HEK293 (cell line): ENCODE measurements around the gene CARD8.

Experiments used
- ATF2 ChIP-seq: fragments of 450-650 bp; formaldehyde crosslinking; IDR thresholded peaks from 2 replicates; pipeline ENCODE4 v1.5.1; 2016; ENCODE audit warnings: missing biosample characterization, missing genetic modification characterization, low read depth
- GLI2 ChIP-seq: fragments of 450-650 bp; formaldehyde crosslinking; IDR thresholded peaks from 2 replicates; pipeline ENCODE4; 2017; ENCODE audit warnings: missing biosample characterization, missing genetic modification characterization, low read depth, borderline replicate concordance
- KLF10 ChIP-seq: fragments of 450-650 bp; IDR thresholded peaks from 2 replicates; pipeline ENCODE4 v1.5.1; 2018; ENCODE audit warnings: missing biosample characterization, mild to moderate bottlenecking, missing genetic modification characterization
- KLF17 ChIP-seq: fragments of 450-650 bp; formaldehyde crosslinking; IDR thresholded peaks from 2 replicates; pipeline ENCODE4 v1.5.1; 2016; ENCODE audit warnings: missing biosample characterization, missing genetic modification characterization
- PRDM2 ChIP-seq: fragments of 450-650 bp; formaldehyde crosslinking; IDR thresholded peaks from 2 replicates; pipeline ENCODE4 v1.5.1; 2016; ENCODE audit warnings: missing biosample characterization, missing genetic modification characterization, borderline replicate concordance
- RBAK ChIP-seq: fragments of 450-650 bp; formaldehyde crosslinking; IDR thresholded peaks from 2 replicates; pipeline ENCODE4 v1.5.1; 2016; ENCODE audit warnings: missing biosample characterization, missing genetic modification characterization
- SCRT1 ChIP-seq: fragments of 450-650 bp; formaldehyde crosslinking; IDR thresholded peaks from 2 replicates; pipeline ENCODE4 v1.5.1; 2016; ENCODE audit warnings: missing biosample characterization, missing genetic modification characterization, borderline replicate concordance
- SETDB1 ChIP-seq: IDR thresholded peaks from one replicate; pipeline ENCODE4 v1.6.1; 2017; ENCODE audit warnings: mild to moderate bottlenecking, low read length, moderate library complexity, mixed read lengths; ENCODE audit not compliant: insufficient read length
- TCF7L2 ChIP-seq: IDR thresholded peaks from 2 replicates; pipeline ENCODE4 v1.6.1; 2011; ENCODE audit warnings: low read depth, mild to moderate bottlenecking, inconsistent platforms, low read length, moderate library complexity, borderline replicate concordance
- TSHZ1 ChIP-seq: fragments of 450-650 bp; formaldehyde crosslinking; IDR thresholded peaks from 2 replicates; pipeline ENCODE4 v1.5.1; 2016; ENCODE audit warnings: missing biosample characterization, missing genetic modification characterization, borderline replicate concordance
- ZBTB48 ChIP-seq: fragments of 450-650 bp; formaldehyde crosslinking; IDR thresholded peaks from 2 replicates; pipeline ENCODE4 v1.5.1; 2016; ENCODE audit warnings: missing biosample characterization, missing genetic modification characterization
- ZNF10 ChIP-seq: fragments of 450-650 bp; formaldehyde crosslinking; IDR thresholded peaks from 2 replicates; pipeline ENCODE4 v1.5.1; 2017; ENCODE audit warnings: missing biosample characterization, missing genetic modification characterization
- ZNF112 ChIP-seq: fragments of 450-650 bp; formaldehyde crosslinking; IDR thresholded peaks from 2 replicates; pipeline ENCODE4 v1.5.0; 2017; ENCODE audit warnings: missing biosample characterization, missing genetic modification characterization
- ZNF114 ChIP-seq: fragments of 450-650 bp; formaldehyde crosslinking; IDR thresholded peaks from 2 replicates; pipeline ENCODE4 v1.5.0; 2017; ENCODE audit warnings: missing biosample characterization, missing genetic modification characterization
- ZNF19 ChIP-seq: fragments of 450-650 bp; formaldehyde crosslinking; IDR thresholded peaks from 2 replicates; pipeline ENCODE4; 2016; ENCODE audit warnings: missing biosample characterization, missing genetic modification characterization, low read depth
- ZNF214 ChIP-seq: fragments of 450-650 bp; formaldehyde crosslinking; IDR thresholded peaks from 2 replicates; pipeline ENCODE4 v1.5.1; 2017; ENCODE audit warnings: missing biosample characterization, mild to moderate bottlenecking, missing genetic modification characterization, borderline replicate concordance
- ZNF26 ChIP-seq: fragments of 450-650 bp; formaldehyde crosslinking; IDR thresholded peaks from 2 replicates; pipeline ENCODE4 v1.5.1; 2016; ENCODE audit warnings: missing biosample characterization, missing genetic modification characterization
- ZNF311 ChIP-seq: fragments of 450-650 bp; formaldehyde crosslinking; IDR thresholded peaks from 2 replicates; pipeline ENCODE4 v1.5.1; 2017; ENCODE audit warnings: missing biosample characterization, missing genetic modification characterization, borderline replicate concordance
- ZNF354C ChIP-seq: fragments of 450-650 bp; formaldehyde crosslinking; IDR thresholded peaks from 2 replicates; pipeline ENCODE4 v1.5.1; 2016; ENCODE audit warnings: missing biosample characterization, missing genetic modification characterization, low read depth, borderline replicate concordance
- ZNF391 ChIP-seq: fragments of 450-650 bp; formaldehyde crosslinking; IDR thresholded peaks from 2 replicates; pipeline ENCODE4 v1.5.1; 2016; ENCODE audit warnings: low read depth, missing biosample characterization, missing genetic modification characterization, borderline replicate concordance
- ZNF423 ChIP-seq: fragments of 450-650 bp; formaldehyde crosslinking; IDR thresholded peaks from 2 replicates; pipeline ENCODE4 v1.5.1; 2016; ENCODE audit warnings: missing biosample characterization, missing genetic modification characterization
- ZNF529 ChIP-seq: fragments of 450-650 bp; formaldehyde crosslinking; IDR thresholded peaks from 2 replicates; pipeline ENCODE4 v1.5.1; 2017; ENCODE audit warnings: missing genetic modification characterization, missing biosample characterization; ENCODE audit not compliant: insufficient replicate concordance
- ZNF558 ChIP-seq: fragments of 450-650 bp; formaldehyde crosslinking; IDR thresholded peaks from 2 replicates; pipeline ENCODE4 v1.5.1; 2016; ENCODE audit warnings: missing biosample characterization, missing genetic modification characterization
- ZNF560 ChIP-seq: fragments of 450-650 bp; formaldehyde crosslinking; IDR thresholded peaks from 2 replicates; pipeline ENCODE4 v1.5.1; 2017; ENCODE audit warnings: missing biosample characterization, missing genetic modification characterization, borderline replicate concordance
- ZNF629 ChIP-seq: fragments of 450-650 bp; formaldehyde crosslinking; IDR thresholded peaks from 2 replicates; pipeline ENCODE4 v1.5.1; 2017; ENCODE audit warnings: missing biosample characterization, missing genetic modification characterization
- ZNF843 ChIP-seq: fragments of 450-650 bp; formaldehyde crosslinking; IDR thresholded peaks from 2 replicates; pipeline ENCODE4 v1.5.1; 2016; ENCODE audit warnings: missing biosample characterization, missing genetic modification characterization

Gene CARD8

GRCh38 chr19:48170817-48171347 is 84.8 kb downstream of the CARD8 start (continued):
- no peak for TF ChIP-seq ATF2 (tag by site-specific recombination)
- no peak for TF ChIP-seq ZNF354C (tag by site-specific recombination)
- no peak for TF ChIP-seq GLI2 (tag by site-specific recombination)
- TF ChIP-seq ZNF114: no peak
- no peak for TF ChIP-seq ZNF311 (tag by site-specific recombination)
- no peak for TF ChIP-seq PRDM2 (tag by site-specific recombination)
- no peak for TF ChIP-seq ZNF423 (tag by site-specific recombination)
- 0 out of 2 replicates have a peak, but pooled peaks have one; percentile 13 for TF ChIP-seq ZNF10 (tag by site-specific recombination)
- peak; percentile 100 for TF ChIP-seq SCRT1 (tag by site-specific recombination)
- TF ChIP-seq TCF7L2: no peak
- TF ChIP-seq ZNF558 (tag by site-specific recombination): no peak
- TF ChIP-seq ZNF112 (tag by site-specific recombination): no peak
- TF ChIP-seq ZNF19 (tag by site-specific recombination): no peak
- no peak for TF ChIP-seq SETDB1
- no peak for TF ChIP-seq KLF10 (tag by site-specific recombination)
- TF ChIP-seq KLF17 (tag by site-specific recombination): no peak
- TF ChIP-seq RBAK (tag by site-specific recombination): no peak
- no peak for TF ChIP-seq TSHZ1 (tag by site-specific recombination)
- no peak for TF ChIP-seq ZNF529 (tag by site-specific recombination)
- no peak for TF ChIP-seq ZNF629 (tag by site-specific recombination)
- TF ChIP-seq ZNF214 (tag by site-specific recombination): no peak
- no peak for TF ChIP-seq ZNF26 (tag by site-specific recombination)
- no peak for TF ChIP-seq ZNF560
- TF ChIP-seq ZBTB48 (tag by site-specific recombination): 0 out of 2 replicates have a peak, but pooled peaks have one; percentile 49
- TF ChIP-seq ZNF843: no peak
- no peak for TF ChIP-seq ZNF391 (tag by site-specific recombination)
